Measurements from ENCODE around the gene NFKBIE. TPM values are rescaled to one million over a fixed set of nuclear protein-coding genes. Genes with fewer than 3 reads are reported as not detected.

NFKBIE gene
- total and polyA plus RNA-seq, 4 donors = 3.7 to 4.9 (median 4.7) TPM

DNA sequence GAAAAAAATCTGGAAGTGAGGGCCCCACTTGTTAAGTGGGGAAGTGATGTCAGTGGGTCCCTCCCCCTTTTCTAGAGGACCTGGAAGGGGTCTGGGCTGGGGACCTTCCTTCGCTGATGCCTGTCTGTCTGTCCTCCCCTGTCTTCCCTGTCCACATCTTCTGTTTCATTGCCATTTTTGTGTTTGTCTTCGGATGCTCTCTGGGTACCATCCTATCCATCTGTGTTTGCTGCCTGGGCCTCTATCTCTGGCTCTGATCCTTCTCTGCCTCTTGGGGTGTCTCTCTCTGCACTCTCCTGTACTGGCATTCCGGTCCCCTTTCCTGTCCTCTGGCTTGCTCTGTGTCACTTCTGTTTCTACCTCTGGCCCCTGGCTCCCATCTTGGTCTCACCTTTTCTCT, 7.2 kb upstream of the NFKBIE start:
- Histone ChIP-seq H3K27ac (ENCODE audit: low read depth in 1 of 2, low read length in 2 of 2) (no peak overlapping the region), H3K9me3 (ENCODE audit: control insufficient read depth in 4 of 4, low read length in 3 of 4) (no peaks in the 10 kb centered on the region), H3K9ac (ENCODE audit: low read depth in 1 of 2, low read length in 2 of 2) (no peak overlapping the region), H3K4me1 (ENCODE audit: control insufficient read depth in 4 of 4, insufficient read depth in 4 of 4, low read length in 3 of 4) (peaks cover 0 to 9% (median 3%) of the 10 kb centered on the region in 4 donors), H3K27me3 (ENCODE audit: control insufficient read depth in 4 of 4, insufficient read depth in 4 of 4, low read length in 3 of 4) (peaks cover 0 to 16% (median 6%) of the 10 kb centered on the region in 4 donors), H3K4me3 (ENCODE audit: low read depth in 1 of 3, low read length in 3 of 3) (no peak overlapping the region), H3K36me3 (ENCODE audit: control insufficient read depth in 4 of 4, insufficient read depth in 3 of 4, low read depth in 1 of 4, low read length in 3 of 4) (no peaks in the 10 kb centered on the region)
- WGBS = 84% methylated on average over 3 of the region's 3 CpGs
- DNase-seq (ENCODE audit: low spot score) = no peak
- TF ChIP-seq TAF1 (conservative IDR thresholded peaks at IDR 0.05) = no peak
- TF ChIP-seq FOXA2 (IDR thresholded peaks at IDR 0.05) = no peak
- TF ChIP-seq, protein P1, sequence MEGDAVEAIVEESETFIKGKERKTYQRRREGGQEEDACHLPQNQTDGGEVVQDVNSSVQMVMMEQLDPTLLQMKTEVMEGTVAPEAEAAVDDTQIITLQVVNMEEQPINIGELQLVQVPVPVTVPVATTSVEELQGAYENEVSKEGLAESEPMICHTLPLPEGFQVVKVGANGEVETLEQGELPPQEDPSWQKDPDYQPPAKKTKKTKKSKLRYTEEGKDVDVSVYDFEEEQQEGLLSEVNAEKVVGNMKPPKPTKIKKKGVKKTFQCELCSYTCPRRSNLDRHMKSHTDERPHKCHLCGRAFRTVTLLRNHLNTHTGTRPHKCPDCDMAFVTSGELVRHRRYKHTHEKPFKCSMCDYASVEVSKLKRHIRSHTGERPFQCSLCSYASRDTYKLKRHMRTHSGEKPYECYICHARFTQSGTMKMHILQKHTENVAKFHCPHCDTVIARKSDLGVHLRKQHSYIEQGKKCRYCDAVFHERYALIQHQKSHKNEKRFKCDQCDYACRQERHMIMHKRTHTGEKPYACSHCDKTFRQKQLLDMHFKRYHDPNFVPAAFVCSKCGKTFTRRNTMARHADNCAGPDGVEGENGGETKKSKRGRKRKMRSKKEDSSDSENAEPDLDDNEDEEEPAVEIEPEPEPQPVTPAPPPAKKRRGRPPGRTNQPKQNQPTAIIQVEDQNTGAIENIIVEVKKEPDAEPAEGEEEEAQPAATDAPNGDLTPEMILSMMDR (IDR thresholded peaks at IDR 0.05; ENCODE audit: low read depth, low read length, missing input control) = no peak
- TF ChIP-seq, protein P2, sequence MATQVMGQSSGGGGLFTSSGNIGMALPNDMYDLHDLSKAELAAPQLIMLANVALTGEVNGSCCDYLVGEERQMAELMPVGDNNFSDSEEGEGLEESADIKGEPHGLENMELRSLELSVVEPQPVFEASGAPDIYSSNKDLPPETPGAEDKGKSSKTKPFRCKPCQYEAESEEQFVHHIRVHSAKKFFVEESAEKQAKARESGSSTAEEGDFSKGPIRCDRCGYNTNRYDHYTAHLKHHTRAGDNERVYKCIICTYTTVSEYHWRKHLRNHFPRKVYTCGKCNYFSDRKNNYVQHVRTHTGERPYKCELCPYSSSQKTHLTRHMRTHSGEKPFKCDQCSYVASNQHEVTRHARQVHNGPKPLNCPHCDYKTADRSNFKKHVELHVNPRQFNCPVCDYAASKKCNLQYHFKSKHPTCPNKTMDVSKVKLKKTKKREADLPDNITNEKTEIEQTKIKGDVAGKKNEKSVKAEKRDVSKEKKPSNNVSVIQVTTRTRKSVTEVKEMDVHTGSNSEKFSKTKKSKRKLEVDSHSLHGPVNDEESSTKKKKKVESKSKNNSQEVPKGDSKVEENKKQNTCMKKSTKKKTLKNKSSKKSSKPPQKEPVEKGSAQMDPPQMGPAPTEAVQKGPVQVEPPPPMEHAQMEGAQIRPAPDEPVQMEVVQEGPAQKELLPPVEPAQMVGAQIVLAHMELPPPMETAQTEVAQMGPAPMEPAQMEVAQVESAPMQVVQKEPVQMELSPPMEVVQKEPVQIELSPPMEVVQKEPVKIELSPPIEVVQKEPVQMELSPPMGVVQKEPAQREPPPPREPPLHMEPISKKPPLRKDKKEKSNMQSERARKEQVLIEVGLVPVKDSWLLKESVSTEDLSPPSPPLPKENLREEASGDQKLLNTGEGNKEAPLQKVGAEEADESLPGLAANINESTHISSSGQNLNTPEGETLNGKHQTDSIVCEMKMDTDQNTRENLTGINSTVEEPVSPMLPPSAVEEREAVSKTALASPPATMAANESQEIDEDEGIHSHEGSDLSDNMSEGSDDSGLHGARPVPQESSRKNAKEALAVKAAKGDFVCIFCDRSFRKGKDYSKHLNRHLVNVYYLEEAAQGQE (IDR thresholded peaks at IDR 0.05) = no peak
- TF ChIP-seq NR2F2 (IDR thresholded peaks at IDR 0.05) = no peak
- TF ChIP-seq RXRA (IDR thresholded peaks at IDR 0.05) = no peak
- TF ChIP-seq RAD21 (IDR thresholded peaks at IDR 0.05) = no peak

DNA sequence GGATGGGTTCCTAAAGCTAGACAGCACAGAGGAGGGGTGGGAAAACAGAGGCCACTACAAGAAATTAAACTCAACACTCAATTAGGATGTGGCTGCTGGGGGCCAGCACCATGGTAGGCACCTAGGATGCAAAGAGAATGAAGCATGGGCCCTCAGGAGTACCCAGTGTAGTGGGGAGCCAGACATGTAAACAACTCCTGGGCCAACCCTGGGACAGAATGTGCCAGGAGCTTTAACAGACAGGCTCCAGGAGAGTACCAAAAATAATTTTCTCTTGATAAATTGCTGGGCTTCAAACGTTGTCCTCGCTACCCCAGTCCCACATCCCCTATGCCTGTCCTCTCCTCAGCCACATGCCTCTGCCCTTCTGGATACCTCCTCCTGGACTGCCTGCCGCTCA, 6.6 kb upstream of the NFKBIE start:
- TF ChIP-seq, protein P3, sequence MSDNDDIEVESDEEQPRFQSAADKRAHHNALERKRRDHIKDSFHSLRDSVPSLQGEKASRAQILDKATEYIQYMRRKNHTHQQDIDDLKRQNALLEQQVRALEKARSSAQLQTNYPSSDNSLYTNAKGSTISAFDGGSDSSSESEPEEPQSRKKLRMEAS (IDR thresholded peaks at IDR 0.05) = no peak
- TF ChIP-seq RXRA (IDR thresholded peaks at IDR 0.05) (no peak), SP1 (IDR thresholded peaks at IDR 0.05) (no peak), GABPA (IDR thresholded peaks at IDR 0.05 in 1 of 2, conservative IDR thresholded peaks at IDR 0.05 in 1 of 2) (no peak), FOXA1 (IDR thresholded peaks at IDR 0.05) (no peak), HNF4G (IDR thresholded peaks at IDR 0.05) (no peak), HNF4A (conservative IDR thresholded peaks at IDR 0.05) (no peak), JUND (IDR thresholded peaks at IDR 0.05) (no peak), RAD21 (IDR thresholded peaks at IDR 0.05) (no peak), NR2F2 (IDR thresholded peaks at IDR 0.05) (no peak), EGR1 (IDR thresholded peaks at IDR 0.05; ENCODE audit: low read depth in 2 of 2) (no peak), YY1 (IDR thresholded peaks at IDR 0.05) (no peak)
- TF ChIP-seq, protein P4, sequence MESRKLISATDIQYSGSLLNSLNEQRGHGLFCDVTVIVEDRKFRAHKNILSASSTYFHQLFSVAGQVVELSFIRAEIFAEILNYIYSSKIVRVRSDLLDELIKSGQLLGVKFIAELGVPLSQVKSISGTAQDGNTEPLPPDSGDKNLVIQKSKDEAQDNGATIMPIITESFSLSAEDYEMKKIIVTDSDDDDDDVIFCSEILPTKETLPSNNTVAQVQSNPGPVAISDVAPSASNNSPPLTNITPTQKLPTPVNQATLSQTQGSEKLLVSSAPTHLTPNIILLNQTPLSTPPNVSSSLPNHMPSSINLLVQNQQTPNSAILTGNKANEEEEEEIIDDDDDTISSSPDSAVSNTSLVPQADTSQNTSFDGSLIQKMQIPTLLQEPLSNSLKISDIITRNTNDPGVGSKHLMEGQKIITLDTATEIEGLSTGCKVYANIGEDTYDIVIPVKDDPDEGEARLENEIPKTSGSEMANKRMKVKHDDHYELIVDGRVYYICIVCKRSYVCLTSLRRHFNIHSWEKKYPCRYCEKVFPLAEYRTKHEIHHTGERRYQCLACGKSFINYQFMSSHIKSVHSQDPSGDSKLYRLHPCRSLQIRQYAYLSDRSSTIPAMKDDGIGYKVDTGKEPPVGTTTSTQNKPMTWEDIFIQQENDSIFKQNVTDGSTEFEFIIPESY (IDR thresholded peaks at IDR 0.05) = no peak
- TF ChIP-seq, protein P5, sequence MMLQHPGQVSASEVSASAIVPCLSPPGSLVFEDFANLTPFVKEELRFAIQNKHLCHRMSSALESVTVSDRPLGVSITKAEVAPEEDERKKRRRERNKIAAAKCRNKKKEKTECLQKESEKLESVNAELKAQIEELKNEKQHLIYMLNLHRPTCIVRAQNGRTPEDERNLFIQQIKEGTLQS (IDR thresholded peaks at IDR 0.05) = no peak
- TF ChIP-seq, protein P2 (IDR thresholded peaks at IDR 0.05) = no peak
- TF ChIP-seq, protein P1 (IDR thresholded peaks at IDR 0.05; ENCODE audit: low read depth, low read length, missing input control) = no peak
- Histone ChIP-seq H3K4me1 (ENCODE audit: control insufficient read depth in 4 of 4, insufficient read depth in 4 of 4, low read length in 3 of 4) (peaks cover 0 to 9% (median 3%) of the 10 kb centered on the region in 4 donors), H3K27ac (ENCODE audit: low read depth in 1 of 2, low read length in 2 of 2) (no peak overlapping the region), H3K4me3 (ENCODE audit: low read depth in 1 of 3, low read length in 3 of 3) (no peak overlapping the region), H3K9me3 (ENCODE audit: control insufficient read depth in 4 of 4, low read length in 3 of 4) (no peaks in the 10 kb centered on the region), H3K27me3 (ENCODE audit: control insufficient read depth in 4 of 4, insufficient read depth in 4 of 4, low read length in 3 of 4) (peaks cover 0 to 15% (median 5%) of the 10 kb centered on the region in 4 donors), H3K9ac (ENCODE audit: low read depth in 1 of 2, low read length in 2 of 2) (no peak overlapping the region), H3K36me3 (ENCODE audit: control insufficient read depth in 4 of 4, insufficient read depth in 3 of 4, low read depth in 1 of 4, low read length in 3 of 4) (no peaks in the 10 kb centered on the region)
- DNase-seq (ENCODE audit: low spot score) = no peak
- WGBS = 62% methylated on average over 3 of the region's 3 CpGs

All from liver (tissue), 9 donors.